NK-92 (cell line): ENCODE data around the gene DGKI.

ENCODE experiments used
- DNase-seq: peaks from one replicate; lab custom pipeline; 2025; ENCODE audit not compliant: unreplicated experiment; lab: John Stamatoyannopoulos, UW

Gene DGKI

DNA sequence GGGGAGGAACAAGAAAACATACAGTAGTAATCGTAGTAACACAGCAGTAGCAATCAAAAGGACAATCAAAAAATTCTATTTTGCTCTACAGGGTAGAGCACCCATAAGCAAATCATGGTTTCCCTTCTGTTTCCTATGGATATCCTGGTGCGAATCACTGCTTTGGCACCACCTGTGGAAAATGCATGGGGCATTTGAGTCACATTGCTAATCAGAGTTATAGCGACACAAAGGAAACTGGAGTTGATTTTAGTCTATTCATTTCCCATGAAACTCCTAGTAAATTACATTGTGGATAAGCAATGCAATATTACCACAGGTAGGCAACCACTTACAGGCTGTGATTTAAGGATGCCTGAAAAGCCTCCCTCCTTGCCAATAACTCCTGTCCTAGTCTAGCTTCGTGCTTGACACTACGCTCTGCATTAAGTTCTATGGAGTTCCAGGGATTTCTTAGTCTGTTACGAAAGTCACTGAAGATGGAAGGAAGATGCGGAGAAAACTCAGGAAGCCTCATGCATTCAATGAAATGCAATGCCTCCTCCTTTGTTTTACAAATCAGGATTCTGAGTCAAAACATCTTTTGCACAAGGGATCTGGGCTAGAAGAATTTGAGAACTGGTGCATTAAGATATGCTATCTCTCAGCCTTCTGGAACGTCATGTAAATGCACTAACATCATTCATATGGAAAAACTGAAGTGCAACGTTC lies 188.4 kb downstream of the DGKI start:
- no peak for DNase-seq

DNA sequence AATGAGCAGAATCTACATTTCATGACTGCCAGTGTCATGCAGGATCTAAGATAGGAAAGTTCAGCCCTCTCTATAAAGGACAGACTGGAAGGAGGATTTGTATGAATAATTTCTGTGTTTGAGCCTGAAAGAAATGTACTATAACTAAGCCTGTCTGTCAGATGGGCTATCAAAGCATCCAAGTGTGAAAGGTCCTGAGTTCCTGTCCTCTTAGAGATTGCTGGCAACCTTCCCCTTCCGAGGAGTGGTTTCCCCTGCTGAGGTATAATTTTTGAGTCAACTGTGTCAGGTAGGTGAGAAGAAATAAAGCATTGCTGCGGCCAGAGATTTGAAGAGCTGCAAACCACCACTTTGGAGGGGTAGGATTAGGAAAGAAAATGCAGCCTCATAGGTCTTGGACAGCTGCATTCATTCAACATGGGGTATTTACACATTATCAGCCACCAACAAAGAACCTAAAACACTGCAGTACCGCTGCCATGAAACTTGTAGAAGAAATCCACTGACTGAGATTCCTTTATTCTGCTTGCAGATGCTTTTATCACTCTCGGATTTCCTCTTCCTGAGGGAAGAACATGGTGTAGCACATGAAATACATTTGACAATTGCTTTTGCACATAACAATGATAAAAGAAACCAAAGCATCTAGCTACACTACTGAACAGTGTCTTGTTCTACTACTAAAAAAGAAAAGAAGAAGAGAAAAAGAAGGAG lies 189.1 kb downstream of the DGKI start:
- DNase-seq: no peak

DNA sequence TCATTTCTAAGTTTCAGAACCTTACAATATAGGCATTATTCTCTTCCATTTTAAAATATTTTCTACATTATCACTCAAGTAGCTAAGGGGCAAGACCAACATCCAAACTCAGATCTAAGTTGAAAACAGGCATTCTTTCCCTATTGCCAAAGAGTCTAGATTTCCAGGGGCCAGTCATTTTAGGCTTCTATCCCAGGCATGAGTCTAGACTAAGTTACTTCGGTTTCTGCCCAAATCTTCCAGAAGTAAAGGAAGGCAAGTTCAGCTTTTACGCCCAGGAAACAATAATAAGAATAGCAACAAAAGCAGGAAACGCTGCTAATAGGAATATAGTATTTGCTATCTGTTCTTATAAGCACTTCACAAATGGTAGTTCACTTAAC lies 189.9 kb downstream of the DGKI start:
- no peak for DNase-seq

DNA sequence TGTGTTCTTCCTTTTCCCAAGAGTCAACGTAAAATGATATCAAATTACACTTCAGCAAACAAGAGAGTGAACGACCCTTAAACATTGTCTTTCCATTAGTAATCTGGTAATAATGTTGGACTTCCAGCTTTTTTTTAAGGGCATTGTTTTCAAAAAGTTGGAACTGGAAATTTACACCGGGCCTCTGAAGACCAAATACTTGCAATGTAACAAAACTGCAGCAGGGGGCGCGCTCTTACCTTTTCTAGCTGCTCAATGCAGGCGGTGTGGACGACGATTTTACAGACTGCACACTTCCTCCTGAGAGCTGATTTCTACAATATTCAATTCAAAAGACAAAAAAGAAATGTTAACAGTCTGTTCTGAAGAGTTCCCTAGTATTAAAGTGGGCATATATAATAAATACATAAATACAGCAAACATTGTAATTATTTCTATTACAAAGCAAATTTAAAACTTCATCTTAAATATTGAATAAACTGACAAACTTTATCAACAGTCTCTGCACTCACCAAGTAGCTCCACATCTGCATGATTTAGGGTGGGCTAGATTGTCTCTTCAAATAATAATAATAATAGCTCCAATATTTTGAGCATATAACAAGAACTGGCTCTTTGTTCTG lies 190.4 kb downstream of the DGKI start:
- DNase-seq: no peak

DNA sequence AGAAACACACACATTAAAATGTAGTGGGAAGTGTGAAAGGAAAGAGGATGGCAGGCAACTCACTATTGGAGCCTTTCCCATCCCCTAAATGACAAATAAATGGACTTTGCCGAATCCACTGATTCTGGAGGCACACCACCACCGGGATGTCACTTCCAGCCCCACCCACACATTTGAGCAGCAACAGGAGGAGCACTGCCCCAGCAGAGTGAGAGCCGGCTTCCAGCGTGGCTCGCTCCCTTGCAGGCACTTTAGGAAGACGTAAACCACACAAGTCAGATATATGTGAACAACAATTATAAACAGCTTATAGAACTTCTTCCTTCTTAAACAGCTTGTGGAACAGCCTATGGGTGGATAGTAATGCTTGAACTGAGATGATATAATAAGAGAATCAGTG lies 191.0 kb downstream of the DGKI start:
- DNase-seq: no peak

DNA sequence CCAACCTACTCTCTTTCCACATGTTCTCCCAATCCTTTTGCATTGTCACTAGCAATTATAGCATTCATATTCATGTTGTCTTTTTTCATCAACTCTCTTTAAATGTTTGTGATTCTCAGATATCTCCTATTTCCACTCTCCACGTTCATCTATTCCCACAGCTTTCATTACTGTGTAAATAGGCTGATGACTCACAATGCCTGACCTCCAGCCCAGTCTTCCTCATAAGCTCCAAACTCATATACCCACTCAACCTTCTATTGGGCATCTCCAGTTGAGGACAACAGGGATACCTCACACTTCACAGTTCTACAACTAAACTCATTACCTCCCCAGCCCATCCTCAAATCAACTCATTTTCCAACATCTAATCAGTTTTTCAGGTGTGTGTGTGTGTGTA lies 194.1 kb downstream of the DGKI start:
- DNase-seq: no peak

DNA sequence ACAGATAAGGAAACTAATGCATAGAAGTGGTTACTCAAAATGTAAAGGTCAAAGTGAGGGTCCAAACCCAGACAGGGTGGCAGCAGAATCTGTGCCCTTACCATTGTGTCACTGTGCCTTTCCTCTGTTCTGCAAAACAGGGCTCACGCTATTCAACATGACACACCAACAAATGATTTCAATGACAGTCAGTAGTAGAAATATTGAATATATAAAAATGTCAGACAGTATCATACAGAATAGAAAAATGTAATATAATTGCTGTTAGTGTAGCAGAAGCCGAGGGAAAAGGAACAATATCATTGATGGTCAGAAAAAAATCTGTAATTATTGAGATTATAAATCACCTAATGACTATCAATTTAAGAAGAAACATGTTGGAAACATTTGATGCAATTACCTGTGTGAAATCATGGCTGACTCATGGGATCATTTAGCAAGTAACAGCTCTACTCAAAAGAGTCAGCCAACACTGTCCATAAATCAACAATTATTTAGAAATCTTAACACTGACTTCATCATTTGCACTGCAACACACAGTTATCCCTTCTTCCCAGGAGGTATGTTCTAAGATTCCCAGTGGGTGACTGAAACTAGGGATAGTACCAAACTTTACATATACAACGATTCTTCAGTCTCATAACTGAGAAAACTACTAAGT lies 198.7 kb downstream of the DGKI start:
- DNase-seq: no peak

DNA sequence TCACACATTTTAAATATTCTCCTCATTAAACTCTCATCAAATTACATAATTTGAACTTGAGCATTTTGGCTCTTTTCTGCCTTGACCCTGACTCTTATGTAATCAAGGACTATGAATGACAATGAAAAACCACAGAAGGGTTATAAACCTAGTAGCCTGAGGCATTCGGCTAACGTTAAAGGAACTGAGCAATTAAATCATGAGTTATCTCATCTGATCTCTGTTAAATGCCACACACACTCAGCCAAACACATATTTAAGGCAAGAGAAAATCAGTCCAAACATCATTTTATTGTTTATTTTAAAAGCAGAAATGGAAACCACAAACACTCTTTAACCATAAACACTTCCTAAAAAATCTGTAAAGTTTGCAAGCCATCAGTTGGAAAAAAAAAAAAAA lies 204.3 kb downstream of the DGKI start:
- DNase-seq: no peak

DNA sequence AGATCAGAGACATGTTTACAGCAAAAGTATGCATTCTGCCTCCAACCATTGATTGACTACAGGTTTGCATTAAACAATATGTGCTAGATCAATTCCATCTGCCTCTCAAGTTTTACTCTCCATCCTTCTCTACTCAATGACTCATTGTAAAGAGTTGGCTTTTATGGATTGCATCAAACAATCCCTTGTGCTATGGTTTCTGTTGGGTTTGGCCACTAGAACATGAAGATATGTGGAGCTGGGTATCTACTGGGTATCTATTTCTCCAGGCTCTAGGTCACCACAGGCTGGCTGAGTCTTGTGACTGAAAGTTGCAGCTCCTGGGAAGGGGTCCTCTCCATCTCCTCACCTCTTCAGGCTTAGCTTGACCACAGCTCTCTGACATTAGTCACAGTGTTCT lies 204.7 kb downstream of the DGKI start:
- DNase-seq: no peak

DNA sequence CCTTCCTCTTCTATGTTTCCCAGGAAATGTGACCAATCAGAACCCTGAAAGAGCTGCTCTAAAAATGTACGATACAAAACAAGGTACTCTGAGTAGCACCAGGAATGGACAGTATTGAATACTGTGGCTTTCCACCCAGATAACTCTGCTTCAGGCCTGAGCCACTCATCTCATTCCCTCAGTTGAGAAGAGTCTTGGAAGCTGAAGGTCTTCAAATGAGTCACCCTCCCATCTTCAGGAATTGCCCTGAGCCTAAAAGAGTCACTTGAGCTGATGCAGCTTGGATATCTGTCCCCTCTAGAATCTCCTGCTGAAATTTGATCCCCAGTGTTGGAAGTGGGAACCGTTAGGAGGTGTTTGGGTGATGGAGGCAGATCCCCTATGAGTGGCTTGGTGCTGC lies 210.4 kb downstream of the DGKI start:
- no peak for DNase-seq

DNA sequence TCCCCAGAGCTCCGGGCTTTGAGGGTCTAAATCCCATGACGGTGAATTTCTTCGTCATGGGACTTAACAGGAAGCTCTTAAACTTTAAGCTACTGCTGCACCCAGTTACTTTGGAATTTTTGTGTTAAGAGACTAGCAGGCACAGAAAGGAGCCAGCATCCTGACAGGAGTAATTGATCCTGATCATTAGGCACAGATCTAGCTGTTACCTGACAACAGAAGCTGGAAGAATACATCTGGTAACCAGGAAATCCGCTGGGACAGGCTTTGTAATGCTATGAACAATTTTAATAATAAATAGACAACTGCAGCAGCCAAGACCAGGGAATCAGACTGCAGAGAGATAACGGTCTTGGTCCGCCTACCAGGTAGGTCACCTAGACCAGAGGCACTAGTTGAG lies 210.9 kb downstream of the DGKI start:
- DNase-seq: no peak

DNA sequence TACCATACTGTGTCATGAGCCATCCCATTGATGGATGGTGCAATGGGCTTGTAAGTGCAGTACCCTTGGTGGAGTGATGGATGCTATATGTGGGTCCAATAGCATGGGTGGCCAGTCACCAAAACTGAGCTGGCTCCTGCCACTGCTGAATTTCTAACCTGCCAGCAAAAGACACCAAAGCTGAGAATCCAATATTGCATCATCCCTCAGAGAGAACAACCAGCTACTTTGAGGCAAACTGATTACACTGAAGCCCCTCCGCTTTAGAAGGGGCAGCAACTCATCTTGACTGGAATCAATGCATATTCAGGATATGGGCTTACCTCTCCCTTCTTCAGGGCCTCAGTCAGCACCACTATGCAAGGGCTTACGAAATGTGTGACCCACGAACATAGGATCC lies 211.6 kb downstream of the DGKI start:
- DNase-seq: no peak

DNA sequence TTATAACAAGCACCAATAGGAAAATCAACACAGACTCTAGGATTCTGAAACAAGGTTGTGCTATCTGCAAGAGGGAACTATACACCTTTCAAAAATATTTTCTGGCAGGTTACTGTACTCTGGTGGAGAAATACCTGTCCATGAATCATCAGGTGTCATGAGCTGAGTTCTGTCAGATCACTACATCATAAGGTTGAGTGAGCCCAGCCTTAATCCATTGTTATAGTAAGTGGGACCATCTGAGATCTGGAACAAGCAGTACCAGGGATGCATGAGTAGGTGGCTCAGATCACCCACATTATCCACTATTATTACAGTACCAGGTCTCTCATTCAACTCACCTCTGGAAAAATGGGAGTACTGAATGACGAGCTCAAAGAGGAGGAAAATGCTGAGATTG lies 212.4 kb downstream of the DGKI start:
- no peak for DNase-seq

DNA sequence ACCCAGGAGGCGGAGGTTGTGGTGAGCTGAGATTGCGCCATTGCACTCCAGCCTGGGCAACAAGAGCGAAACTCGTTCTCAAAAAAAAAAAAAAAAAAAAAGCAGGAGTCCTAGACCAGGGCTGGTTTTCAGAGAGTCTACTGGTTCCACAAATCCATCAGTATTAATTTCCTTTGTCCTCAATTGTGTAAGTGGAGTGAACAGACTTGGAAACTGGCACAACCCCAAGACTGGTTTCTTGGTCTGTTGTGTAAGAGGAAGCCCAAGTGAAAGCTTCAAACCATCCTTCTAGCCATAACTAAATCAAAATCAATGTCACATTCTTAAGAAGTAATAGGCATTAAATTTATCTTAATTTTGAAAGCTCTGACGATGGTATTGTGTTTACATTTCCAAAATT lies 213.6 kb downstream of the DGKI start:
- DNase-seq: no peak

DNA sequence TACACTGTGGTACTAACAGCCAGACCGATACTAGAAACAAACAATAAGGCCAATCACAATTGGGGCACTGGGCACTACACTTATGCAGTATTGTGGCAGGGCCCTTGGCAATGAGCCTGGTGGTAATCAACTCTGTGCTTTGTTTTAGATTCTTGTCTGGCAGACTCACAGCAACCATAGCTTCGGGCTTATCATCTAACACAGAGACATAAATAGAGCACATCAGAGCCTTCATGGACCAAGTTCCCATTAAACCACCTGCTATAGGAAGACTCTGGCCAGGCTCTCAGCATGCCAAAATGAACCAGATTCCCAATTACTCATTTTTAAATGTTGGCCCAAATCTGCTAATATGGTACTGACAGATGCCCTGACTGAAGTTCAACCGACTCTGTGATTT lies 218.6 kb downstream of the DGKI start:
- DNase-seq: no peak

DNA sequence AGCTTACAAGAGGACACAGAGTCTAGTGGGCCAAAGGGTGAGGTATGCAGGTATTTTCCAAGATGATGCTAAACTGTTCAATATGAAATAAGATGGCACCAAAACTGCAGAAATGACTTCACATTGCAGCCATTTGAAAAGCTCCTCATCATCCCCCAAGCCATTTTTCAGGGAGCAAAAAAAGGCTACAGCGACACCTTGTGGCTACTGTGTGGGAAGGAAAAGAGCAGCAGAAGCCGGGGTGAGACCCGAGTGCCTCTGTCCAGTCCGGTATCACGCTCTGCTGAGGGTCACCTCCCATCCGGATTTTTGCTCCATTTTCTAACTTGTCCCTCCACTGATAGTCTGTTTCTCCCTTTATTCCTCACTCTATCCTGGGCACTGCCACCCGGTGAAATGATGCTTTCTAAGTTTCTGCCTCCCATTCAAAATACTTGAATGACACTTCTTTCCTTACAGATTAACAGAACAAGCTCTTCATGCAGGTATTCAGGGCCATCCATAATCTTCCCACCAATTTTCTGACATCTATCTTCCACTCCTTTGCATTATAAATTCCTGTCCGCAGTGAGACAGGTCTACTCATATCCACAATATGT lies 220.2 kb downstream of the DGKI start:
- no peak for DNase-seq

DNA sequence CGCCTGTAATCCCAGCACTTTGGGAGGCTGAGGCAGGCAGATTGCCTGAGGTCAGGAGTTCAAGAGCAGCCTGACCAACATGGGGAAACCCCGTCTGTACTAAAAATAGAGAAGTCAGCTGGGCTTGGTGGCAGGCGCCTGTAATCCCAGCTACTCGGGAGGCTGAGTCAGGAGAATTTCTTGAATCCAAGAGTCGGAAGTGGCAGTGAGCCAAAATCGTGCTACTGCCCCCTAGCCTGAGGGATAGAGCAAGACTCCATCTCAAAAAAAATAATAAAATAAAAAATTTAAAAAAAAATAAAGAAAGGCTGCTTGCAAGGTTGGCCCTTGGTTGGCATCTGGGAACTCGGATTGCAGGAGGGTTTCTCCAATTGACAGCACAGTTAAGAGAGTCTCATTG lies 221.6 kb downstream of the DGKI start:
- no peak for DNase-seq

DNA sequence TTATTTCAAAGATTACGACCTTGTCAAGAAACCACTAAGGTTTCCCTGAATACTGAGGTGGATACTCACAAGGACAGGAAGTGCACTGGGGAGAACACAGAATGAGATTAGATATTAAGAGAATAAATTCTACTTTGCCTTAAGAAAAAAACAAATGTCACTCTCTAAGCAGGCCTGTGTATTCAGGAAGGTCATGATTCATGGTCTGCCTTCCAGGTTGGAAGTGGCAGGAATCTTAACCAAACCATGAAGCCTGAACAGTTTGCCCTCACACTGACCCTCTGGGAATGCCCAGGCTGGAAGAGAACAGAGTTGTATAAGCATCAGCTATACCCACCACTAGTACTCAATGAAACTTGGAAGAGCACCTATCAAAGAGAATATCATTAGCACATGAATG lies 227.6 kb downstream of the DGKI start:
- no peak for DNase-seq

DNA sequence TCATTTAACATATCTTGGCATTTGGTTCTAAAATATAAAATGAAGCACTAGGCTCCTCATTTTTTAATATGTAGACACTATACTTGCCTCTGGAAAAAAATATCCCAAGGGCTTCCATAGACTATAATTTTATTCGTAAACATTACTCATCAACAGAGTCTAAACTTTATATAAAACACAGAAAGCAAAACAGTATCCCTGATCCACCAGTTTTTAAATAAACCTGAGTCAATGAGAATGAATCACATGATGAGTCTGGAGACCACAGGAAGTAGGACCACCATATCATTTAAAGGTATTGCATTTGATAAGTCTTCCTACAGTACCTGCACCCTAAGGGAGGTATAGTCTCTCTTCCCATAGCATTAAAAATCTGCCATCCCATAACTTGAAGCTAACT lies 228.0 kb downstream of the DGKI start:
- DNase-seq: no peak

DNA sequence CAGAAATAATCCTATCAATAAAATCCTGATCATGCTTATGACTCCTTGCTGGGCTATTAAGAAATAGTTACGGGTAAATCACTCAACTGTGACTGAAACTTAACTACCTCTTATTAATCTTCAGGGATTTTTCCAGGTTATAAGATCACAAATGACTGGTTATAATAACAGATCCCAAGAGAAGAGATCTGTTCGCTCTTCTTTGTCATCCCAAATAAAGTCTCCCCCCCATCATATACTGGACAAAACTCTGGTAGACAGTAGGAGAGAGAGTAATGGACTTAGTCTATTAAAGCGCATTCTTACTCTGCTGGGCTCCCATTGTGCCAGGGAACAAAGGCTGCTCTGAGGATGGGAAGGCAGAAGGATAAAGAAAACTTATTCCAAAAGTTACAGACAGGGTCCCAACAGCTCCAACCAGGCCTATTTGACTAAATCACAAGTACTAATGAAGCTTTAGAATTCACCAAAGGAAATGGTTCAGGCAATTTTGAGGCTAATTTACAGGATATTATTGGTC lies 233.7 kb downstream of the DGKI start:
- DNase-seq: no peak

DNA sequence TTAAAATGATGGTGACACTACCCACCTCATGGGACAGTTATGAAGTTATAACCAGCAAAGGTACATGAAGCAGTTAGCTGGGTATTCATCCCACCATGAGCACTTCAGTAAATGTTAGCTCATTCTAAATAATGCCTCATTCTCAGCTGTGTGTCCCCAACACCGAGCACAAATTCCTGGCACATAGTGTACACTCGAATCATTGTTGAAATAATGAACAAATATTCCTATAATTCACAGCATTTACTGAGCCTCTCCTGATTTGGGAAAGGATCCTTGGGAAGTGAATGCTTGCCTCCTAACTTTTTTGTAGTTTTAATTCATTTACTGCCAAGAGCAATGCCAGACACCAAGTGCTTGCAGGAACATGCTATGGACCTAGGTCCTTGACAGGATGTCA lies 235.2 kb downstream of the DGKI start:
- no peak for DNase-seq
